Effector memory CD8-positive, alpha-beta T cell (primary cell): Measurements from ENCODE around the gene MTCH1.

ENCODE experiments used
- ATAC-seq: fragments of 150-1000 bp; cut with Tn5 transposase; replicated peaks from 2 replicates; pipeline ENCODE4 v1.10.0; 2021; ENCODE audit warnings: mild to moderate bottlenecking, moderate library complexity
- DNase-seq, 3 experiments: peaks; one replicate each; pipeline ENCODE4 v3.0.0; 2021
- H3K27ac Mint-ChIP-seq, 2 donors: one replicate each; pipeline ENCODE4 v1.8.0; 2022; ENCODE audit warnings: mild to moderate bottlenecking in 2 of 2, mixed read lengths in 2 of 2, moderate library complexity in 2 of 2
- H3K27me3 Mint-ChIP-seq, 2 donors: one replicate each; pipeline ENCODE4 v1.8.0; 2022; ENCODE audit warnings: mixed read lengths in 2 of 2
- H3K36me3 Mint-ChIP-seq: one replicate; pipeline ENCODE4 v1.8.0; 2022; ENCODE audit warnings: mild to moderate bottlenecking, moderate library complexity, mixed read lengths; ENCODE audit not compliant: insufficient read depth
- H3K4me1 Mint-ChIP-seq, 2 donors: one replicate each; pipeline ENCODE4 v1.8.0; 2022; ENCODE audit warnings: low read depth in 2 of 2, mixed read lengths in 2 of 2
- H3K4me3 Mint-ChIP-seq, 2 donors: one replicate each; pipeline ENCODE4 v1.8.0; 2022; ENCODE audit warnings: mild to moderate bottlenecking in 2 of 2, mixed read lengths in 2 of 2, moderate library complexity in 2 of 2
- H3K9me3 Mint-ChIP-seq, 2 donors: one replicate each; pipeline ENCODE4 v1.8.0; 2022; ENCODE audit warnings: mixed read lengths in 2 of 2
- total RNA-seq, 9 experiments: gene quantifications; one replicate each; lab custom pipeline; 2026; lab: John Stamatoyannopoulos, UW

Gene MTCH1, protein sequence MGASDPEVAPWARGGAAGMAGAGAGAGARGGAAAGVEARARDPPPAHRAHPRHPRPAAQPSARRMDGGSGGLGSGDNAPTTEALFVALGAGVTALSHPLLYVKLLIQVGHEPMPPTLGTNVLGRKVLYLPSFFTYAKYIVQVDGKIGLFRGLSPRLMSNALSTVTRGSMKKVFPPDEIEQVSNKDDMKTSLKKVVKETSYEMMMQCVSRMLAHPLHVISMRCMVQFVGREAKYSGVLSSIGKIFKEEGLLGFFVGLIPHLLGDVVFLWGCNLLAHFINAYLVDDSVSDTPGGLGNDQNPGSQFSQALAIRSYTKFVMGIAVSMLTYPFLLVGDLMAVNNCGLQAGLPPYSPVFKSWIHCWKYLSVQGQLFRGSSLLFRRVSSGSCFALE
- 165 to 467 (median 245) reads per million in 9 experiments for total RNA-seq

DNA sequence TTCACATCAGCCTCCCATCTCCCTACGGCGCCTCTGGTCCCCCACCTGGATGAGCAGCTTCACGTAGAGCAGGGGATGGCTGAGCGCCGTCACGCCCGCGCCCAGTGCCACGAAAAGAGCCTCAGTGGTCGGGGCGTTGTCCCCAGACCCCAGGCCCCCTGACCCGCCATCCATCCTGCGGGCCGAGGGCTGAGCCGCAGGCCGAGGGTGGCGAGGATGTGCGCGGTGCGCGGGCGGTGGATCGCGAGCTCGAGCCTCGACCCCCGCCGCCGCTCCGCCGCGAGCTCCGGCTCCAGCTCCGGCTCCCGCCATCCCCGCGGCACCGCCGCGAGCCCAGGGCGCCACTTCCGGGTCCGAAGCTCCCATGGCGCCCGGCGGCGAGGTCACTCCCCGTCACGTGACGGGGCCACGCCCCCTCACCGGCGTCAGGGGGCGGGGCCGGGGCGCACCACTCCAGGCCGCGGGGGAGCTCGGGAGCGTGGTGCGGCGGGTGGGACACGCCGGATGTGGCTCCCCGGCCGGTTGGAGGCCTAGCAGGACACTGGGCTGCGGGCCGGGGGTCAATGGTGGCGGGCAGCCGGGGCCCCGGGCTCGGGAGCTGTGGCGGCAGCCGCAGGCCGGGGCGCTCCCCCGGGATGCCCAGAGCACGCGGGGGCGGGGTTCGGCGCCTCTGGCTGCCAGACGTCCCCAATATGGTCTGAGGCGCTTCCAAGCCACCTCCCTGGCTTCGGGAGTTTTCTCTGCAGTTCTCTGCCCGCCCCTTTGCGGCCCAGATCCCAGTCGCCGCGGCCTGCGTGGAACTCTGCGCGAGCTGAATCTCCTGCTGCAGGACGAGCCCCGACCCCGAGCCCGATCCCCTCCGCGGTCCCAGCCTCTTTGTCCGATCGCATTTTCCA, at the start of gene MTCH1:
Gene MTCH1, minus strand, starts transcription at position 389 of the 896 bp plus-strand sequence. Its CDS starts 23 bp downstream, at position 366.
- Mint-ChIP-seq H3K27me3 (peaks cover 0 to 6% of the 10 kb centered on the region in 2 donors), H3K27ac (peak within 1 kb of the TSS in 1 of 2 donors; percentile 94), H3K4me3 (no peak within 1 kb of the TSS), H3K4me1 (peaks cover 16 to 20% of the 10 kb centered on the region in 2 donors), H3K9me3 (no peaks in the 10 kb centered on the region), H3K36me3 (peaks cover 20% of the 10 kb centered on the region)
- DNase-seq = peak; percentile 82 to 88 (median 87)
- peak; percentile 88 for ATAC-seq

- Mint-ChIP-seq H3K27me3 (no peaks in the 10 kb centered on the region), H3K4me3 (peak overlapping the region in 1 of 2 donors; percentile 43), H3K4me1 (peaks cover 19 to 22% of the 10 kb centered on the region in 2 donors), H3K36me3 (peaks cover 14% of the 10 kb centered on the region), H3K9me3 (peaks cover 0 to 2% of the 10 kb centered on the region in 2 donors), H3K27ac (peak overlapping the region; percentile 88 to 92)
- no peak for DNase-seq
- ATAC-seq = no peak
Observed at GRCh38 chr6:37033819-37034795, 48.1 kb upstream of the MTCH1 start.

DNA sequence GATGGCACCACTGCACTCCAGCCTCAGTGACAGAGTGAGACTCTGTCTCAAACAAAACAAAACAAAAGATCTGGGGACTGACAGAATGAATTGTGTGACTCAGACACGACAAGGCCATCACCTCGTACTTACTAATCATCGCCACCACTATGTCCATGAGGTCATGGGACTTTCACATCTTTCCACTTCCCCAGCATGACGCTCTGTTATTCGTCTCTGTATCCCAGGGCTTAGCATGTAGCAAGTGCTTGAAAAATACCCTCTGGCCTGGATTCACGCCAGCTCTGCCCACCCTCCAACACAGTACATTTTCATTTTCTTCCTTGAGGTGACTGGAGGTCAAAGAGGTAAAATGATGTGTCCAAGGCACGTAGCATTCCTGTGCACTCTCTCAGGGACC, 47.3 kb upstream of the MTCH1 start:
- ATAC-seq = peak; percentile 89
- Mint-ChIP-seq H3K36me3 (peaks cover 11% of the 10 kb centered on the region), H3K9me3 (peaks cover 0 to 2% of the 10 kb centered on the region in 2 donors), H3K27ac (peak overlapping the region in 1 of 2 donors; percentile 92), H3K4me1 (peaks cover 18% of the 10 kb centered on the region in 2 donors), H3K4me3 (peak overlapping the region in 1 of 2 donors; percentile 43), H3K27me3 (no peaks in the 10 kb centered on the region)
- peak in 1 of 3 experiments; percentile 12 for DNase-seq

DNA sequence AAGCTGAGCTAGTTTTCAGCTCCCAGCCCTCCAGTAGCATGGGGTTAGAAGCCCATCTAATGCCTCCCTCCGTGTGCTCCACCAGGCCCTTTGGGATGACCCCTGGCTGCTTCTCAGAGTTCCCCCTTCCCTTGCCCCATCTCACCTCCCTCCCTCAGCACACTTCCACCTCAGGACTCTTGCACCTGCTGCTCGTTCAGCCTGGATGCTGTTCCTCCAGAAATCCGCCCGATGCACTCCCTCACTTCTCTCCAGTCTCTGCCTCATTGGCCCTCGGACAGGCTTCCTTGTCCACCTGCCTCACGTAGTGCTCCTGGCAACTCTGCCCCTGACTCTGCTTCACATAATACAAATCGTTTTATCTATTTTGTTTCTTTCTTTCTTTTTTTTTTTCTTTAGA, 46.2 kb upstream of the MTCH1 start:
- peaks cover 11% of the 10 kb centered on the region for H3K36me3 Mint-ChIP-seq
- no peak for DNase-seq
- peaks cover 0 to 2% of the 10 kb centered on the region in 2 donors for H3K9me3 Mint-ChIP-seq
- no peak overlapping the region for H3K4me3 Mint-ChIP-seq
- H3K27me3 Mint-ChIP-seq = no peaks in the 10 kb centered on the region
- H3K4me1 Mint-ChIP-seq = peaks cover 18% of the 10 kb centered on the region in 2 donors
- peak overlapping the region; percentile 54 to 92 for H3K27ac Mint-ChIP-seq
- ATAC-seq = no peak

DNA sequence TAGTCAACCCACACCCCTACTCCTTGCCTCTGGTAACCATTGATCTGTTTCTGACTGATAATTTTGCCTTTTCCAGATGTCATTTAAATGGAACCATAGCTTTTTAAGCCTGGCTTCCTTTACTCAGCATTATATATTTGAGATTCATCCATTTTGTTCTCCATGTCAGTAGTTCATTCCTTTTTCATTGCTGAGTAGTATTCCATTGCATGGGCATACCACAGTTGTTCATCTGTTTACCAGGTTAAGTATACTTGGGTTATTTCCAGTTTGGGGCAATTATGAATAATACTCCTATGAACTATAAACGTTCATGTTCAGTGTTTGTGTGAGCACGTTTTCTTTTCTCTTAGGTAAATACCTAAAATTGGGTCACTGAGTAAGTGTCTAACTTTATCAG, 44.6 kb upstream of the MTCH1 start:
- Mint-ChIP-seq H3K9me3 (peaks cover 0 to 2% of the 10 kb centered on the region in 2 donors), H3K4me3 (no peak overlapping the region), H3K4me1 (peaks cover 23 to 24% of the 10 kb centered on the region in 2 donors), H3K27me3 (no peaks in the 10 kb centered on the region), H3K36me3 (peaks cover 18% of the 10 kb centered on the region), H3K27ac (no peak overlapping the region)
- DNase-seq (no peak), ATAC-seq (no peak)

GRCh38 chr6:37029249-37029971, 43.4 kb upstream of the MTCH1 start:
- H3K4me1 Mint-ChIP-seq = peaks cover 29 to 31% of the 10 kb centered on the region in 2 donors
- H3K4me3 Mint-ChIP-seq = no peak overlapping the region
- H3K27ac Mint-ChIP-seq = peak overlapping the region; percentile 13 to 64
- DNase-seq (peak in 1 of 3 experiments; percentile 30), ATAC-seq (peak; percentile 57)
- peaks cover 0 to 2% of the 10 kb centered on the region in 2 donors for H3K9me3 Mint-ChIP-seq
- peaks cover 19% of the 10 kb centered on the region for H3K36me3 Mint-ChIP-seq
- no peaks in the 10 kb centered on the region for H3K27me3 Mint-ChIP-seq

- no peak overlapping the region for H3K4me3 Mint-ChIP-seq
Observed at GRCh38 chr6:37027811-37028469, 41.9 kb upstream of the MTCH1 start.

DNA sequence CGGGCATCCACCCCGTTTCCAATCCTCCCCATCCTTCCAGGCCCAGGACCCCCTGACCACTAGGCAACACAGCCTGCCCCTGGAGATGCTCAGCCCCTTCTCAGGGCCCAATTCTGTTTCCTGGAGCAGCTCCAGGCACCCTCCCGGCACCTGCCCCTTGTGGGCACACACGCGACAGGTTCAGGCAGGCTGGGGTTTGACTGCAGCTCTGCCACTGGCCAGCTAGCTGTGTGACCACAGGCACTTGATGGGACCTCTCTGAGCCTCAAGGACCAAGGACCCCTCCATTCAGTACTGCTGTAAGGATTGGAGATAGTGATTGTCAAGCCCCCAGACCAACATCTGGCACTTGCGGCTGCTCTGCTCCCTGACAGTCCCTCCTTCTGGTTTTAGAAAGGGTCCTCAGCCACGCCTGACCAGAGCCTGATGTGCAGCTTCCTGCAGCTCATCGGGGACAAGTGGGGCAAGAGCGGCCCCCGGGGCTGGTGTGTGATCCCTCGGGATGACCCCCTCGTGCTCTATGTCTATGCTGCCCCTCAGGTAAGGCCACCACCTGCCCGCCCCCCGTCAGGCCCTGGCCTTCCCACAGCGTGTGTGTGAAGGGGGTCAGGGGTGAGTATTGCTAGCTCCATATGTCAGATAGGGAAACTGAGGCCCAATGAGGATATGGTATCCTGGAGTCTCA, 41.2 kb upstream of the MTCH1 start:
- DNase-seq (no peak), ATAC-seq (no peak)
- Mint-ChIP-seq H3K4me3 (no peak overlapping the region), H3K36me3 (peaks cover 14% of the 10 kb centered on the region), H3K9me3 (peaks cover 0 to 2% of the 10 kb centered on the region in 2 donors), H3K27ac (no peak overlapping the region), H3K27me3 (no peaks in the 10 kb centered on the region), H3K4me1 (peaks cover 30 to 33% of the 10 kb centered on the region in 2 donors)

More at GRCh38 chr6:37027811-37028469, 41.9 kb upstream of the MTCH1 start:
- peak overlapping the region in 1 of 2 donors; percentile 64 for H3K27ac Mint-ChIP-seq
- ATAC-seq = no peak
- no peaks in the 10 kb centered on the region for H3K27me3 Mint-ChIP-seq
- H3K36me3 Mint-ChIP-seq = peaks cover 19% of the 10 kb centered on the region
- peaks cover 24 to 26% of the 10 kb centered on the region in 2 donors for H3K4me1 Mint-ChIP-seq
- H3K9me3 Mint-ChIP-seq = peaks cover 0 to 2% of the 10 kb centered on the region in 2 donors
- no peak for DNase-seq

GRCh38 chr6:37025621-37026466, 39.8 kb upstream of the MTCH1 start:
- ATAC-seq (no peak), DNase-seq (no peak)
- Mint-ChIP-seq H3K9me3 (peaks cover 0 to 2% of the 10 kb centered on the region in 2 donors), H3K27me3 (no peaks in the 10 kb centered on the region), H3K36me3 (peaks cover 13% of the 10 kb centered on the region), H3K4me3 (no peak overlapping the region), H3K27ac (peak overlapping the region in 1 of 2 donors; percentile 79), H3K4me1 (peaks cover 39 to 44% of the 10 kb centered on the region in 2 donors)

- ATAC-seq = peak; percentile 25
- H3K4me3 Mint-ChIP-seq = no peak overlapping the region
- H3K36me3 Mint-ChIP-seq = peaks cover 13% of the 10 kb centered on the region
- no peak for DNase-seq
- no peaks in the 10 kb centered on the region for H3K9me3 Mint-ChIP-seq
- no peaks in the 10 kb centered on the region for H3K27me3 Mint-ChIP-seq
- peaks cover 39 to 44% of the 10 kb centered on the region in 2 donors for H3K4me1 Mint-ChIP-seq
- peak overlapping the region; percentile 70 to 79 for H3K27ac Mint-ChIP-seq
Observed at GRCh38 chr6:37024656-37025337, 38.8 kb upstream of the MTCH1 start.
